ENCODE data around the gene PHLDB2. TPM values are rescaled to one million over a fixed set of nuclear protein-coding genes. Genes with fewer than 3 reads are reported as not detected.

The PHLDB2 gene
- total and polyA plus RNA-seq, 2 of the 8 experiments (the other 6 are each of a cell fraction or from before 2014, with no cell fraction given): 5.8 to 22.6 TPM

- no peak for FAIRE-seq
- no peaks in the 10 kb centered on the region for H3K79me2 ChIP-seq (ENCODE audit: control insufficient read depth in 1 of 2, insufficient read depth in 2 of 2, low read length in 2 of 2)
- no peak overlapping the region for H3K56ac ChIP-seq (replicated peaks; ENCODE audit: insufficient read length, low read depth, low read length)
- H3K36me3 ChIP-seq (ENCODE audit: control insufficient read depth in 2 of 4, insufficient read depth in 4 of 4, low read length in 3 of 4): no peaks in the 10 kb centered on the region
- CTCF ChIA-PET (ENCODE audit: partially characterized antibody): interaction anchor here (0.6 kb wide), 1 partner anchor 17 kb away, joined by 4 read pairs; no protein-coding TSS in a partner anchor
- no peaks in the 10 kb centered on the region for H3K27me3 ChIP-seq (replicated peaks in 1 of 4; ENCODE audit: control insufficient read depth in 3 of 4, extremely low read depth in 1 of 4, insufficient read depth in 3 of 4, low read length in 3 of 4)
- no peak overlapping the region for H4K8ac ChIP-seq (ENCODE audit: extremely low read depth, insufficient read depth, low read length)
- H4K20me1 ChIP-seq (replicated peaks in 1 of 2; ENCODE audit: control insufficient read depth in 1 of 2, insufficient read depth in 2 of 2, low read length in 2 of 2): no peaks in the 10 kb centered on the region
- no peak overlapping the region for H2BK20ac ChIP-seq (ENCODE audit: low read length)
- WGBS, 2 experiments (ENCODE audit: extremely low coverage in 1 of 2, insufficient coverage in 1 of 2, insufficient read length in 1 of 2, insufficient replicate concordance in 2 of 2, low coverage in 1 of 2, low lambda C conversion rate in 2 of 2, missing lambda C conversion rate in 1 of 2): 93% methylated on average over 3 of the region's 3 CpGs; no CpG with 5 or more reads in 1 of the 2 experiments
- no peak overlapping the region for H3K4me3 ChIP-seq (ENCODE audit: extremely low read depth in 1 of 4, insufficient read depth in 2 of 4, low read depth in 3 of 4, low read length in 4 of 4)
- H3K4me1 ChIP-seq (replicated peaks in 1 of 4; ENCODE audit: control insufficient read depth in 3 of 4, insufficient read depth in 4 of 4, low read length in 3 of 4): no peaks in the 10 kb centered on the region
- TF ChIP-seq POLR2AphosphoS5 (IDR thresholded peaks at IDR 0.05; ENCODE audit: low read depth, low read length): no peak
- TF ChIP-seq ATF3 (IDR thresholded peaks at IDR 0.05; ENCODE audit: insufficient read depth, low read depth, low read length): no peak
- no peak for TF ChIP-seq TAF1 (IDR thresholded peaks at IDR 0.05; ENCODE audit: low read depth, low read length)
- no peak for TF ChIP-seq BACH1 (IDR thresholded peaks at IDR 0.05; ENCODE audit: low read length)
- TF ChIP-seq PHF8 (conservative IDR thresholded peaks at IDR 0.05; ENCODE audit: low read depth, low read length): no peak
- no peak for TF ChIP-seq ASH2L (IDR thresholded peaks at IDR 0.05; ENCODE audit: low read length)
- TF ChIP-seq FOSL1 (IDR thresholded peaks at IDR 0.05; ENCODE audit: insufficient read depth, low read depth, low read length): no peak
- no peak overlapping the region for H4K5ac ChIP-seq (ENCODE audit: insufficient read length, low read depth, low read length)
- H3K14ac ChIP-seq (ENCODE audit: insufficient read length): no peak overlapping the region
- H3K27ac ChIP-seq (ENCODE audit: low read depth, low read length): no peak overlapping the region
- no peak overlapping the region for H2AFZ ChIP-seq (ENCODE audit: low read length)
- H3K79me1 ChIP-seq (ENCODE audit: low read depth, low read length): no peaks in the 10 kb centered on the region
- no peak overlapping the region for H3K18ac ChIP-seq (ENCODE audit: extremely low read depth, low read length)
- POLR2A ChIA-PET (ENCODE audit: partially characterized antibody): no interaction called here
- H3K4me2 ChIP-seq (ENCODE audit: insufficient read depth in 1 of 2, low read depth in 2 of 2, low read length in 2 of 2): no peak overlapping the region
- H3K9ac ChIP-seq (replicated peaks in 1 of 4; ENCODE audit: extremely low read depth in 1 of 4, low read depth in 3 of 4, low read length in 3 of 4): no peak overlapping the region
- no peaks in the 10 kb centered on the region for H3K23me2 ChIP-seq (ENCODE audit: low read depth, low read length)
- H3K4ac ChIP-seq (replicated peaks; ENCODE audit: insufficient read length, low read depth, low read length): no peak overlapping the region
- H4K91ac ChIP-seq (replicated peaks; ENCODE audit: insufficient read length, low read length): no peak overlapping the region
- H3K9me3 ChIP-seq (ENCODE audit: insufficient read depth in 2 of 2, low read depth in 1 of 2, low read length in 1 of 2): no peaks in the 10 kb centered on the region; a peak in 1 of 4 replicates
- no peak overlapping the region for H2AK5ac ChIP-seq (ENCODE audit: low read depth, low read length)
- no peak for DNase-seq (ENCODE audit: low read depth in 1 of 2, low spot score in 2 of 2)
- H3K23ac ChIP-seq (ENCODE audit: insufficient read length): no peak overlapping the region
- H2BK5ac ChIP-seq (ENCODE audit: low read depth, low read length): no peak overlapping the region
- no peak overlapping the region for H2BK15ac ChIP-seq (ENCODE audit: low read length)
- no peak overlapping the region for H2BK12ac ChIP-seq (ENCODE audit: low read depth, low read length)
- H2BK120ac ChIP-seq (replicated peaks; ENCODE audit: low read depth, low read length): no peak overlapping the region
Measured at GRCh38 chr3:111820651-111821050, 38.4 kb upstream of the PHLDB2 start.

All from H1 (cell line).